ENCODE data around the gene NPFFR2.

DNA sequence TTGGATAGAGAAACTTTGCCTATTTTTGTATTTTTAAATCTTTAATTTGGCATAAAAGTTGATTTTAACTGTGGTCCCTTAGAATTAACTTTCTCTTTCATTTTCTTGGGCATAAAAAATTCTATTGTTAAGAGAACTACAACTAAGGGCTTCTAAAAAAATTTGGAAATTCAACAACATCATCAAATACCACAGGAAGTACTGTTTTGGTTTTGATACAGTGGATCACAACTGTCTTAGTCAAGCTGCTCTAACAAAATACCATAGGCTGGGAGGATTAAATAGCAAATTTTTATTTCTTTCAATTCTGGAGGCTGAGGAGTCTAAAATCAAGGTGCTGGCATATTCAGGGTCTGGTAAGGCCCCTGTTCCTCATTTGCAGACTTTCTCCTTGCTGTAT is 19.9 kb upstream of the NPFFR2 start:
- TF ChIP-seq, protein P1, sequence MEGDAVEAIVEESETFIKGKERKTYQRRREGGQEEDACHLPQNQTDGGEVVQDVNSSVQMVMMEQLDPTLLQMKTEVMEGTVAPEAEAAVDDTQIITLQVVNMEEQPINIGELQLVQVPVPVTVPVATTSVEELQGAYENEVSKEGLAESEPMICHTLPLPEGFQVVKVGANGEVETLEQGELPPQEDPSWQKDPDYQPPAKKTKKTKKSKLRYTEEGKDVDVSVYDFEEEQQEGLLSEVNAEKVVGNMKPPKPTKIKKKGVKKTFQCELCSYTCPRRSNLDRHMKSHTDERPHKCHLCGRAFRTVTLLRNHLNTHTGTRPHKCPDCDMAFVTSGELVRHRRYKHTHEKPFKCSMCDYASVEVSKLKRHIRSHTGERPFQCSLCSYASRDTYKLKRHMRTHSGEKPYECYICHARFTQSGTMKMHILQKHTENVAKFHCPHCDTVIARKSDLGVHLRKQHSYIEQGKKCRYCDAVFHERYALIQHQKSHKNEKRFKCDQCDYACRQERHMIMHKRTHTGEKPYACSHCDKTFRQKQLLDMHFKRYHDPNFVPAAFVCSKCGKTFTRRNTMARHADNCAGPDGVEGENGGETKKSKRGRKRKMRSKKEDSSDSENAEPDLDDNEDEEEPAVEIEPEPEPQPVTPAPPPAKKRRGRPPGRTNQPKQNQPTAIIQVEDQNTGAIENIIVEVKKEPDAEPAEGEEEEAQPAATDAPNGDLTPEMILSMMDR (IDR thresholded peaks at IDR 0.05; ENCODE audit: low read depth, low read length): no peak
- TF ChIP-seq EZH2phosphoT487 (IDR thresholded peaks at IDR 0.05; ENCODE audit: low read depth): no peak
